GM12878 (cell line): Measurements from ENCODE around the gene WDFY4. TPM values are rescaled to one million over a fixed set of nuclear protein-coding genes. Genes with fewer than 3 reads are reported as not detected.

Experiments used
- DPF2 ChIP-seq: fragments of 450-650 bp; IDR thresholded peaks from 2 replicates; pipeline ENCODE4 v1.6.1; 2017; ENCODE audit warnings: mild to moderate bottlenecking
- MEF2A ChIP-seq: IDR thresholded peaks from 2 replicates; pipeline ENCODE4 v1.6.1; 2011; ENCODE audit warnings: low read depth, mild to moderate bottlenecking, low read length, moderate library complexity; ENCODE audit not compliant: insufficient read depth
- RBBP5 ChIP-seq: fragments of 200-600 bp; sonication (generic); conservative IDR thresholded peaks from 2 replicates; pipeline ENCODE4 v1.6.1; 2016
- ZBTB11 ChIP-seq: fragments of 450-650 bp; formaldehyde crosslinking; IDR thresholded peaks from 2 replicates; pipeline ENCODE4 v1.5.0; 2022; ENCODE audit warnings: mild to moderate bottlenecking, missing genetic modification characterization
- ZNF217 ChIP-seq: fragments of 450-650 bp; IDR thresholded peaks from 2 replicates; pipeline ENCODE4 v1.6.1; 2017; ENCODE audit warnings: antibody characterized with exemption, mild to moderate bottlenecking
- polyA plus RNA-seq, 11 experiments: library from polyadenylated mRNA; depleted of rRNA in 4 of 11; unstranded in 6 of 11; stranded (reverse) in 5 of 11; fragments of >200 nt; fragmentation: Nextera tagmentation in 4 of 11; fragmentation: Illumina TruSeq in 1 of 11; extraction: Ambion mirVana in 4 of 11; extraction: Trizol in 1 of 11; gene quantifications; 1 replicate in 1 of 11; 2 replicates in 10 of 11; pipeline versions ENCODE4 v1.2.1 to v1.2.3, GENCODE V29; 2011 to 2016; ENCODE audit warnings: inconsistent platforms in 2 of 11, missing spikeins in 2 of 11, low read depth in 1 of 11
- total RNA-seq, 4 experiments: library from RNA; depleted of rRNA in 3 of 4; stranded (reverse); fragments of >200 nt in 3 of 4; fragmentation: Illumina TruSeq in 1 of 4; extraction: Trizol in 1 of 4; gene quantifications; 2 replicates each; pipeline versions ENCODE4 v1.2.1 to v1.2.3, GENCODE V29; 2013 to 2021
- TF ChIP-seq, protein P1 (sequence below): IDR thresholded peaks from 2 replicates; pipeline ENCODE4 v1.6.1; 2012; ENCODE audit warnings: mild to moderate bottlenecking, low read depth, low read length

The WDFY4 gene
- total and polyA plus RNA-seq, 10 of the 15 experiments (the other 5 are each of a cell fraction or from before 2014, with no cell fraction given), result 13.5 to 132 (median 47.3) TPM

- TF ChIP-seq, protein P1, sequence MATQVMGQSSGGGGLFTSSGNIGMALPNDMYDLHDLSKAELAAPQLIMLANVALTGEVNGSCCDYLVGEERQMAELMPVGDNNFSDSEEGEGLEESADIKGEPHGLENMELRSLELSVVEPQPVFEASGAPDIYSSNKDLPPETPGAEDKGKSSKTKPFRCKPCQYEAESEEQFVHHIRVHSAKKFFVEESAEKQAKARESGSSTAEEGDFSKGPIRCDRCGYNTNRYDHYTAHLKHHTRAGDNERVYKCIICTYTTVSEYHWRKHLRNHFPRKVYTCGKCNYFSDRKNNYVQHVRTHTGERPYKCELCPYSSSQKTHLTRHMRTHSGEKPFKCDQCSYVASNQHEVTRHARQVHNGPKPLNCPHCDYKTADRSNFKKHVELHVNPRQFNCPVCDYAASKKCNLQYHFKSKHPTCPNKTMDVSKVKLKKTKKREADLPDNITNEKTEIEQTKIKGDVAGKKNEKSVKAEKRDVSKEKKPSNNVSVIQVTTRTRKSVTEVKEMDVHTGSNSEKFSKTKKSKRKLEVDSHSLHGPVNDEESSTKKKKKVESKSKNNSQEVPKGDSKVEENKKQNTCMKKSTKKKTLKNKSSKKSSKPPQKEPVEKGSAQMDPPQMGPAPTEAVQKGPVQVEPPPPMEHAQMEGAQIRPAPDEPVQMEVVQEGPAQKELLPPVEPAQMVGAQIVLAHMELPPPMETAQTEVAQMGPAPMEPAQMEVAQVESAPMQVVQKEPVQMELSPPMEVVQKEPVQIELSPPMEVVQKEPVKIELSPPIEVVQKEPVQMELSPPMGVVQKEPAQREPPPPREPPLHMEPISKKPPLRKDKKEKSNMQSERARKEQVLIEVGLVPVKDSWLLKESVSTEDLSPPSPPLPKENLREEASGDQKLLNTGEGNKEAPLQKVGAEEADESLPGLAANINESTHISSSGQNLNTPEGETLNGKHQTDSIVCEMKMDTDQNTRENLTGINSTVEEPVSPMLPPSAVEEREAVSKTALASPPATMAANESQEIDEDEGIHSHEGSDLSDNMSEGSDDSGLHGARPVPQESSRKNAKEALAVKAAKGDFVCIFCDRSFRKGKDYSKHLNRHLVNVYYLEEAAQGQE, result no peak
- TF ChIP-seq RBBP5, result no peak
- TF ChIP-seq ZNF217, result no peak
- no peak for TF ChIP-seq MEF2A
- no peak for TF ChIP-seq DPF2
- no peak for TF ChIP-seq ZBTB11
Observed at GRCh38 chr10:48710647-48711275, 26.1 kb downstream of the WDFY4 start (continued).
